WTC11 (cell line): Measurements from ENCODE around the gene UGT8. TPM values are rescaled to one million over a fixed set of nuclear protein-coding genes. Genes with fewer than 3 reads are reported as not detected.

Experiments
- ATAC-seq: fragments of 200-7000 bp; cut with Tn5 transposase; 2 replicates; pipeline ENCODE4 v1.10.0; 2021; ENCODE audit warnings: mild to moderate bottlenecking, moderate library complexity
- Bru-seq: library from RNA; stranded (reverse); fragments of 400-500 nt; gene quantifications from one replicate; lab custom pipeline; 2021; lab: Mats Ljungman, UMichigan
- CTCF ChIA-PET: fragments of 300-600 bp; sonication (Branson Sonifier 250); formaldehyde crosslinking; loops from one replicate; lab custom pipeline; 2021; ENCODE audit warnings: antibody characterized with exemption; lab: Charles Lee
- POLR2A ChIA-PET: fragments of 350-600 bp; sonication (Branson Sonifier 250); formaldehyde crosslinking; loops from one replicate; lab custom pipeline; 2021; ENCODE audit warnings: antibody characterized with exemption; lab: Charles Lee
- DNase-seq: peaks from one replicate; pipeline ENCODE4 v3.0.0; 2021; ENCODE audit warnings: low spot score
- H3K27ac Mint-ChIP-seq: 2 replicates; pipeline ENCODE4 v1.8.0; 2021; ENCODE audit warnings: mixed read lengths
- H3K27me3 Mint-ChIP-seq: 2 replicates; pipeline ENCODE4 v1.8.0; 2021; ENCODE audit warnings: low read depth, mild to moderate bottlenecking, moderate library complexity, mixed read lengths
- H3K36me3 Mint-ChIP-seq: 2 replicates; pipeline ENCODE4 v1.8.0; 2021; ENCODE audit warnings: mixed read lengths
- H3K4me1 Mint-ChIP-seq: 2 replicates; pipeline ENCODE4 v1.8.0; 2022; ENCODE audit warnings: mixed read lengths
- H3K4me3 Mint-ChIP-seq: 2 replicates; pipeline ENCODE4 v1.8.0; 2021; ENCODE audit warnings: mild to moderate bottlenecking, moderate library complexity, mixed read lengths
- H3K9me3 Mint-ChIP-seq: 2 replicates; pipeline ENCODE4 v1.8.0; 2021; ENCODE audit warnings: mixed read lengths
- AFF4 ChIP-seq: sonication (generic); formaldehyde crosslinking; IDR thresholded peaks from 2 replicates; pipeline ENCODE4 v1.8.1; 2023; ENCODE audit warnings: mild to moderate bottlenecking, missing genetic modification reagents, borderline replicate concordance
- CREM ChIP-seq: sonication (generic); formaldehyde crosslinking; IDR thresholded peaks from 2 replicates; pipeline ENCODE4 v1.8.1; 2022; ENCODE audit warnings: mild to moderate bottlenecking, missing genetic modification reagents, moderate library complexity
- HMGA2 ChIP-seq: fragments of 250-450 bp; sonication (Bioruptor Pico); IDR thresholded peaks from 2 replicates; pipeline ENCODE4 v1.4.0; 2021; ENCODE audit warnings: mild to moderate bottlenecking, moderate library complexity
- HMGXB4 ChIP-seq: sonication (generic); formaldehyde crosslinking; IDR thresholded peaks from 2 replicates; pipeline ENCODE4 v1.8.1; 2023; ENCODE audit warnings: mild to moderate bottlenecking, moderate library complexity, missing genetic modification reagents
- KAT7 ChIP-seq: sonication (generic); formaldehyde crosslinking; IDR thresholded peaks from 2 replicates; pipeline ENCODE4 v1.8.1; 2023; ENCODE audit warnings: missing genetic modification reagents, mild to moderate bottlenecking, borderline replicate concordance
- MAX ChIP-seq: sonication (generic); formaldehyde crosslinking; IDR thresholded peaks from 2 replicates; pipeline ENCODE4 v1.8.0; 2022; ENCODE audit warnings: mild to moderate bottlenecking, missing genetic modification reagents
- NR1H2 ChIP-seq: sonication (generic); formaldehyde crosslinking; IDR thresholded peaks from 2 replicates; pipeline ENCODE4 v1.9.0; 2021; ENCODE audit warnings: mild to moderate bottlenecking, moderate library complexity, missing genetic modification reagents
- PRDM15 ChIP-seq: sonication (generic); formaldehyde crosslinking; IDR thresholded peaks from 2 replicates; pipeline ENCODE4 v1.8.0; 2022; ENCODE audit warnings: missing genetic modification reagents
- SMAD4 ChIP-seq: sonication (generic); formaldehyde crosslinking; IDR thresholded peaks from 2 replicates; pipeline ENCODE4 v1.8.0; 2022; ENCODE audit warnings: mild to moderate bottlenecking, missing genetic modification reagents
- TP53 ChIP-seq: sonication (generic); formaldehyde crosslinking; IDR thresholded peaks from 2 replicates; pipeline ENCODE4 v1.8.1; 2023; ENCODE audit warnings: mild to moderate bottlenecking, missing genetic modification reagents
- ZBTB43 ChIP-seq: sonication (generic); formaldehyde crosslinking; IDR thresholded peaks from 2 replicates; pipeline ENCODE4 v1.8.1; 2023; ENCODE audit warnings: mild to moderate bottlenecking, missing genetic modification reagents
- ZNF138 ChIP-seq: sonication (generic); formaldehyde crosslinking; conservative IDR thresholded peaks from 2 replicates; pipeline ENCODE4 v1.8.1; 2022; ENCODE audit warnings: mild to moderate bottlenecking, moderate library complexity, missing genetic modification reagents
- ZNF425 ChIP-seq: fragments of 250-450 bp; sonication (Bioruptor Pico); conservative IDR thresholded peaks from 2 replicates; pipeline ENCODE4 v1.9.0; 2021; ENCODE audit warnings: mild to moderate bottlenecking
- long read RNA-seq, 3 experiments: library from RNA in 1 of 3; library from capped mRNA in 1 of 3; library from polyadenylated mRNA in 1 of 3; unstranded in 2 of 3; stranded (forward) in 1 of 3; transcript quantifications; one replicate each; pipeline ENCODE4 v2.0.0, GENCODE V29; 2021
- total RNA-seq: library from RNA; stranded (reverse); gene quantifications from 3 replicates; pipeline ENCODE4 v1.2.3, GENCODE V29; 2021
- TF ChIP-seq, protein P1 (sequence below): sonication (generic); formaldehyde crosslinking; IDR thresholded peaks from 2 replicates; pipeline ENCODE4 v1.8.0; 2023; ENCODE audit warnings: missing genetic modification reagents, mild to moderate bottlenecking, borderline replicate concordance

Gene UGT8
- total RNA-seq: 29.2 to 30.8 TPM (median 30.7 TPM) in 3 replicates
- percentile 85 among the genes with signal in this experiment for Bru-seq, nascent RNA
- long read RNA-seq, experiment 1, full-length matches to known transcripts: 169 of 249 reads
- long read RNA-seq, experiment 1, partial matches to known transcripts: 10 of 249 reads
- long read RNA-seq, experiment 1, other reads (novel, unspliced or antisense): 70 of 249 reads
- long read RNA-seq, experiment 2, full-length matches to known transcripts: 14 of 46 reads
- long read RNA-seq, experiment 2, partial matches to known transcripts: 28 of 46 reads
- long read RNA-seq, experiment 2, other reads (novel, unspliced or antisense): 4 of 46 reads
- long read RNA-seq, experiment 3, full-length matches to known transcripts: 11 of 27 reads
- long read RNA-seq, experiment 3, partial matches to known transcripts: 5 of 27 reads
- long read RNA-seq, experiment 3, other reads (novel, unspliced or antisense): 11 of 27 reads

GRCh38 chr4:114598191-114599121, at the start of gene UGT8:
UGT8 (plus strand) TSS chr4:114598807; CDS start chr4:114622881, 24,074 bp downstream.
- Mint-ChIP-seq H3K27me3 (peaks cover 5% of the 10 kb centered on the region), H3K9me3 (peaks cover 30% of the 10 kb centered on the region), H3K4me1 (peaks cover 7% of the 10 kb centered on the region), H3K36me3 (peaks cover 33% of the 10 kb centered on the region), H3K4me3 (no peak within 1 kb of the TSS; the same call in none of the 2 replicates), H3K27ac (peak within 1 kb of the TSS; percentile 58)
- ATAC-seq (peak; percentile 68), DNase-seq (peak; percentile 80)
- CTCF ChIA-PET: interaction anchor here (1.4 kb wide), 1 partner anchor 61 kb away, joined by 6 read pairs; no protein-coding TSS in a partner anchor
- POLR2A ChIA-PET: interaction anchor here (1.4 kb wide), 1 partner anchor 9 kb away, joined by 4 read pairs; no protein-coding TSS in a partner anchor
- TF ChIP-seq PRDM15: 0 out of 2 replicates have a peak, but pooled peaks have one; percentile 32
- peak; percentile 96 for TF ChIP-seq HMGXB4 (CRISPR knock-in tag)
- TF ChIP-seq, protein P1, sequence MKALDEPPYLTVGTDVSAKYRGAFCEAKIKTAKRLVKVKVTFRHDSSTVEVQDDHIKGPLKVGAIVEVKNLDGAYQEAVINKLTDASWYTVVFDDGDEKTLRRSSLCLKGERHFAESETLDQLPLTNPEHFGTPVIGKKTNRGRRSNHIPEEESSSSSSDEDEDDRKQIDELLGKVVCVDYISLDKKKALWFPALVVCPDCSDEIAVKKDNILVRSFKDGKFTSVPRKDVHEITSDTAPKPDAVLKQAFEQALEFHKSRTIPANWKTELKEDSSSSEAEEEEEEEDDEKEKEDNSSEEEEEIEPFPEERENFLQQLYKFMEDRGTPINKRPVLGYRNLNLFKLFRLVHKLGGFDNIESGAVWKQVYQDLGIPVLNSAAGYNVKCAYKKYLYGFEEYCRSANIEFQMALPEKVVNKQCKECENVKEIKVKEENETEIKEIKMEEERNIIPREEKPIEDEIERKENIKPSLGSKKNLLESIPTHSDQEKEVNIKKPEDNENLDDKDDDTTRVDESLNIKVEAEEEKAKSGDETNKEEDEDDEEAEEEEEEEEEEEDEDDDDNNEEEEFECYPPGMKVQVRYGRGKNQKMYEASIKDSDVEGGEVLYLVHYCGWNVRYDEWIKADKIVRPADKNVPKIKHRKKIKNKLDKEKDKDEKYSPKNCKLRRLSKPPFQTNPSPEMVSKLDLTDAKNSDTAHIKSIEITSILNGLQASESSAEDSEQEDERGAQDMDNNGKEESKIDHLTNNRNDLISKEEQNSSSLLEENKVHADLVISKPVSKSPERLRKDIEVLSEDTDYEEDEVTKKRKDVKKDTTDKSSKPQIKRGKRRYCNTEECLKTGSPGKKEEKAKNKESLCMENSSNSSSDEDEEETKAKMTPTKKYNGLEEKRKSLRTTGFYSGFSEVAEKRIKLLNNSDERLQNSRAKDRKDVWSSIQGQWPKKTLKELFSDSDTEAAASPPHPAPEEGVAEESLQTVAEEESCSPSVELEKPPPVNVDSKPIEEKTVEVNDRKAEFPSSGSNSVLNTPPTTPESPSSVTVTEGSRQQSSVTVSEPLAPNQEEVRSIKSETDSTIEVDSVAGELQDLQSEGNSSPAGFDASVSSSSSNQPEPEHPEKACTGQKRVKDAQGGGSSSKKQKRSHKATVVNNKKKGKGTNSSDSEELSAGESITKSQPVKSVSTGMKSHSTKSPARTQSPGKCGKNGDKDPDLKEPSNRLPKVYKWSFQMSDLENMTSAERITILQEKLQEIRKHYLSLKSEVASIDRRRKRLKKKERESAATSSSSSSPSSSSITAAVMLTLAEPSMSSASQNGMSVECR: peak; percentile 98
- TF ChIP-seq ZNF425: no peak
- TF ChIP-seq ZBTB43 (CRISPR knock-in tag): peak; percentile 75
- no peak for TF ChIP-seq AFF4 (CRISPR knock-in tag)
- TF ChIP-seq SMAD4 (CRISPR knock-in tag): peak; percentile 91
- TF ChIP-seq CREM (CRISPR knock-in tag): 0 out of 2 replicates have a peak, but pooled peaks have one; percentile 63
- no peak for TF ChIP-seq HMGA2 (CRISPR knock-in tag)
- TF ChIP-seq KAT7 (CRISPR knock-in tag): peak; percentile 99
- no peak for TF ChIP-seq NR1H2 (CRISPR knock-in tag)
- TF ChIP-seq MAX: peak; percentile 96
- peak; percentile 94 for TF ChIP-seq TP53 (CRISPR knock-in tag)
- TF ChIP-seq ZNF138 (CRISPR knock-in tag): 0 out of 2 replicates have a peak, but pooled peaks have one; percentile 39
